ENCODE results near the gene AHSG.
"Not testable (repeated sequence)": the region's sequence is repeated elsewhere in the genome, so short reads cannot be mapped to it uniquely, and the experiment has no call there.

The AHSG gene

DNA sequence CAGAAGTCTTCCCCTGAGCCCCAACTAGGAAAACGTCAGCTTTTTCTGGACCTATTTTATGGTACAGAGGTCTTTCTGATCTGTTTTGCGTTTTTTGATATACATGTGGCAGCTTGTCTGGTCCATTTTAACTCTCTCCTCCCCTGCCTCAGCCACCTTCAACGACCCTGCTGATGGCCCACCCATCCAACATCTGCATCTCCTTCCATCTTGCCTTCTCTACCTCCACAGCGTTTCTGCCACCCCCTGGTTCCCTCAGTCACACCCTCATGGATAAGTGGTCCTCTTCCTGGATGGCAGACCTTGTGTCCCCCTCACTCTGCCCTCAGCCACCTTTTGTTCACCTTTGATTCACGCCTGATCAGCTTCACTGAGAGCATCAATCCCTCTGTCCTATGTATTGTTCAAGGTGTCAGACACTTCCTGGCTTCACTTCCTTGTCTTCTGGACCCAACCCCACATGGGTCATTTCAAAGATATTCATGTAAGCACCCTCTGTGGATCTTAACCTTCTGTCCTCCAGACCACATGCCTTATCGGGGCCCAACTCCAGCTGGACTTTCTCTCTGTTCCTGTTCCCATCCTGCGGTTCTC is 13.5 kb downstream of the AHSG start:
- no peak for DNase-seq (ENCODE audit: low read depth in 1 of 2, low spot score in 1 of 2)
- no peak for TF ChIP-seq JUND (IDR thresholded peaks at IDR 0.05; ENCODE audit: low read depth)
- in situ Hi-C loops (cut with HindIII; ENCODE audit: low pct_unique_long_range_greater_than_20kb, low sequenced_read_pairs) = no loop called here

DNA sequence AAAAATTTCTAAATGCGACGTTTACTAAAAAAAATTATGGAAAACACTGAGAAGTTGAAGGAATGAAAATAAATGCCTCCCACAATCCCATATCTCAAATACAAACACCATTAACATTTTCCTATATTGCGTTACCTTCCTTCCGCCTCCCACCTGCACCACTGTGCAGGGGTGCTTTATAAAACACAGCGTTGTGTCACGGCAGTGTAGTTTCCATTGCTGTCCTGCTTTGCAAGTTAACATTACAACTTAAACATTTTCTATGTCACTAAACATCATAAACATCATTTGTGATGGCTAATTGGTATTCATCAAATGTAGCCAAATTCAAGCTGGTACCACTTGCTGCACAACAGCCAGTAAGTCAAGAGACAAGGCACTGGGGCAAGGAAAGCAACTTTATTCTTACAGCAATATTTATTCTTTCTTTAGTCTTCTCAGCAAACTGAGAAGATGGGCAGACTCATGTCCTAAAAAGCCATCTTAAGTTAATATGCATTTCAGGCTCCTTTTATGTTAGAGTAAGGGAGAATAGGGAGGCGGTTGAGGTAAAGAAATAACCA is 15.1 kb downstream of the AHSG start:
- in situ Hi-C loops (cut with HindIII; ENCODE audit: low pct_unique_long_range_greater_than_20kb, low sequenced_read_pairs) = no loop called here
- DNase-seq (ENCODE audit: low read depth in 1 of 2, low spot score in 1 of 2) = no peak
- TF ChIP-seq JUND (IDR thresholded peaks at IDR 0.05; ENCODE audit: low read depth) = no peak

DNA sequence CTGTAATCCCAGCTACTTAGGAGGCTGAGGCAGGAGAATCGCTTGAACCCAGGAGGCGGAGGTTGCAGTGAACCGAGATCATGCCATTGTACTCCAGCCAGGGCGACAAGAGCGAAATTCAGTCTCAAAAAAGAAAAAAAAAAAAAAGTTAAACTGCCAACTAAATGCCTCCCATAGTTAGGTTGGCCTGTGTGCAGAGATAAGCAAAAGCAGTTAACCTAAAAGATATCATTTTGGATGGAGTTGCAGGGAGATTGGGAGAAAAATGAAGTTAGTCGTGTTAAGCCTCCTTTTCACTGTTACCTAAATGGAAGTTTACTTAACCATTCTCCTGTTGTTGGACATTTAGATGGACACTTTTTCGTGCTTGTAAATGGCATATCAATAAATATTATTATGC is 15.9 kb downstream of the AHSG start:
- TF ChIP-seq JUND (IDR thresholded peaks at IDR 0.05; ENCODE audit: low read depth) = no peak
- no peak for DNase-seq (ENCODE audit: low read depth in 1 of 2, low spot score in 1 of 2)
- in situ Hi-C loops (cut with HindIII; ENCODE audit: low pct_unique_long_range_greater_than_20kb, low sequenced_read_pairs) = no loop called here

DNA sequence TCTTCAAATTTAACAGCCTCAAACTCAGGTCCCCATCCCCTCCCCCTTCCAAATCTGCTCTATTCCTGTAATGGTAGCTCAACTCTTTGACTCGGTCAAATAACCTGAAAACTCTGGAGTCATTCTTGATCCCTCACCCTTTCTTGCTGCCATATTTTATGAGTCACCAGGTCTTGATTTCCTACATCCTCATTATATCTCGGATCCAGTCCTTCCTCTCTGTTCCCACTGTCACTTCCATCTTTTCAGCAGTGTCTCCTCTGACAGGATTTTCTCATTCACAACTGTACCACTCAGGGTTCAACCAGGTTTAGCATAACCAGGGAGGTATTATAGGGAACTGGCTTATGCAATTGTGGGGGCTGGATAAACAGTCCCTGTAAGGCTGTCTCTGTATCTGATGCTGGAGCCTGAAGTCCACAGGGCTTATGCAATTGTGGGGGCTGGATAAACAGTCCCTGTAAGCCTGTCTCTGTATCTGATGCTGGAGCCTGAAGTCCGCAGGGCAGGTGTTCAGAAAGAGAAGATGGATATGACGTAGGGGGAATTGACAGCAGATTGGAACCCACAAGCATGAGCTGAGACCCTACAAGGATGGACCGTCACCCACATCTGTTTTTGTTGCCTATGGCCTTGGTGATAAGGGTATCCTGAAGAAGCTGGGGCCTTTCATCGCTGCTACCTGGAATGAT is 18.2 kb downstream of the AHSG start:
- in situ Hi-C loops (cut with HindIII; ENCODE audit: low pct_unique_long_range_greater_than_20kb, low sequenced_read_pairs) = no loop called here
- no peak for TF ChIP-seq JUND (IDR thresholded peaks at IDR 0.05; ENCODE audit: low read depth)
- no peak for DNase-seq (ENCODE audit: low read depth in 1 of 2, low spot score in 1 of 2)

DNA sequence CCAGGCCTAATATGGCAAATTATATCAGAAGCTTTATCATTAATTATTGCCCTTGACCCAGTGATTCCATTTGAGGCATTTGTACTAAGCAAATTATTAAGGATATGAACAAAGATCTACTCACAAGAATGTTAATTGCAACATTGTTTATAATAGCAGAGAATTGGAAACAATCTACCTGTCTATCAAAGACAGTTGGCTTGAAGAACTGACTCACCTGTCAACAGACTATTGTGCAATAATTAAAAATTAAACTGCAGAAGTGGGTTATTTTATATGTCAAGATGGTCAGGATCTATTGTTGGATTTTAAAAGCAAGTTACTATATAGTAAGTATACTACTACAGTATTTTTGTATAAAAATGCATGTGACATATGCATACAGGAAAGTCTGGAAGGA is 20.6 kb downstream of the AHSG start:
- no peak for DNase-seq (ENCODE audit: low read depth in 1 of 2, low spot score in 1 of 2)
- no peak for TF ChIP-seq JUND (IDR thresholded peaks at IDR 0.05; ENCODE audit: low read depth)
- in situ Hi-C loops (cut with HindIII; ENCODE audit: low pct_unique_long_range_greater_than_20kb, low sequenced_read_pairs) = no loop called here

DNA sequence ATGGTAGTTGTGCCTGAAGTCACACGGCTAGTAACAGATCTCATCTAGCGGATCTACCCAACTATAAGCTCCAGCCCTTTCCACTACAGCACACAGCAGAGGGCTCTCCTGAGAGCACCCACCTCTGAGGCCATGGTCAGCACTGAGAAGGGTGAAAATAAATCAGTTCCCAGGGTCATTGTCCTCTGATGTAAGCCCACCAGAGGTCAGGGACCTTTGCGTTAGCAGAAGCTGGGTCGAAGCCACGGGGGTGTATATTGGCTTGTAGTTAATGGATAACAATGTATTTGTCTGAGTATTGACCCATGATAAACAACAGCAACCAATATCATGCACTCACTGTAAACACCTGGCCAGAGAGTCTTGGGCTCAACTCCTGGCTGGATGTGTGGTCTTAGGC is 21.3 kb downstream of the AHSG start:
- DNase-seq (ENCODE audit: low read depth in 1 of 2, low spot score in 1 of 2); in situ Hi-C loops (cut with HindIII; ENCODE audit: low pct_unique_long_range_greater_than_20kb, low sequenced_read_pairs): not testable (repeated sequence)

DNA sequence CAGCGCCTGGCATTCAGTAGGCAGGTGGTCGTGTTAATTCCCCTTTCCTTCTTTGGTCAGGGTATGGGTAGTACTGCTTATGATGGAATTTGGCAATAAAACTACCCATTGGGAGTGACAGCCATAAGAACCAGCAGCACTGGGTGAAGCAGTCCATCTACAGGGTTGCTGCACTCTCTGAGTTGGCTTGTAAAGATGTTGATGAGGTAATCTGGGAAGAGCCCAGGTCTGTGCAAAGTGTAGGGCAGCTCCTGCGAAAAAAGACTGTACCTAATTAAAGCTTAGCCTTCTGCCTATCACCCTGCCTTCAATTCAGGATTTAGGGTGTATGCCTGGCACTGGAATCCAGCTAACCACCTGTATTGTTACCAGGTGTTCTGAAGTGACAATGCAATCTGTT is 22.7 kb downstream of the AHSG start:
- no peak for TF ChIP-seq JUND (IDR thresholded peaks at IDR 0.05; ENCODE audit: low read depth)
- in situ Hi-C loops (cut with HindIII; ENCODE audit: low pct_unique_long_range_greater_than_20kb, low sequenced_read_pairs) = no loop called here
- no peak for DNase-seq (ENCODE audit: low read depth in 1 of 2, low spot score in 1 of 2)

DNA sequence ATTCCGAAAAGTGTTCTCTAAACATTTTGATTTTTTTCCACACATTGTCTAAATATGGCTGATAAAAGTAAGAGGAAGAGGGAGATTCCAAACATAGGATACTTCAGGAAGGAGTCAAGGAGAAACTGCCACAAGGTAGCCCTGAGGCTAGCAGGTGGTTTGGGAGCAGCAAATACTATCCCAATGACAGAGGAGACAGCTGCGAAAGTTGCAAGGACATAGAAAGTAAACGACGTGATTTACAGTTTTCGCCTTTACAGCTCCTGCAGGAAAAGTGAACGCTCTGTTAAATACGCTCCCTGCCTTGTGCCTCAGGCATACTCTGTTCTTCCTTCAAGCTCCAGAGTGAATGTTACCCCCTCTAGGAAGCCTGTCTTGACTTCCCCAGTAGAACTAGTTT is 23.7 kb downstream of the AHSG start:
- in situ Hi-C loops (cut with HindIII; ENCODE audit: low pct_unique_long_range_greater_than_20kb, low sequenced_read_pairs) = no loop called here
- no peak for TF ChIP-seq JUND (IDR thresholded peaks at IDR 0.05; ENCODE audit: low read depth)

DNA sequence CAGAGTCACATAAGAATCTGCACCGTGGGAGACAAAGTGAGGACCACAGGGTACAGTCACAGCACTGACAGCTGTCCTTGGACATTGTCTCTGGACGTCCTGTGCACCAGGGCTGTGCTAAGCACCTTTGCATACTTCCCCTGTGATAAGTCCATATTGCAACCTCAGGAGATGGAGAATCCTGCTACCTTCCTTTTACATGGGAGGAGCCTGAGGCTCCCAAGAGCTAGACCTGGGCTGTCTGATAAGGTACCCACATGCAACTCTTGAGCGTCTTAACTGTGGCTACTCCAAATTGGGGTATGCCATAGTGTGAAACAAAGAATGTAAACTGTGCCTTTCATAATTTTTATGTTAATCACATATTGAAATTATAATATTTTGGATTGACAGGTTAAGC is 24.8 kb downstream of the AHSG start:
- no peak for TF ChIP-seq JUND (IDR thresholded peaks at IDR 0.05; ENCODE audit: low read depth)
- in situ Hi-C loops (cut with HindIII; ENCODE audit: low pct_unique_long_range_greater_than_20kb, low sequenced_read_pairs) = no loop called here
- DNase-seq (ENCODE audit: low read depth in 1 of 2, low spot score in 1 of 2) = no peak

More for the DNA sequence above, 23.7 kb downstream of the AHSG start:
- DNase-seq (ENCODE audit: low read depth in 1 of 2, low spot score in 1 of 2) = no peak

DNA sequence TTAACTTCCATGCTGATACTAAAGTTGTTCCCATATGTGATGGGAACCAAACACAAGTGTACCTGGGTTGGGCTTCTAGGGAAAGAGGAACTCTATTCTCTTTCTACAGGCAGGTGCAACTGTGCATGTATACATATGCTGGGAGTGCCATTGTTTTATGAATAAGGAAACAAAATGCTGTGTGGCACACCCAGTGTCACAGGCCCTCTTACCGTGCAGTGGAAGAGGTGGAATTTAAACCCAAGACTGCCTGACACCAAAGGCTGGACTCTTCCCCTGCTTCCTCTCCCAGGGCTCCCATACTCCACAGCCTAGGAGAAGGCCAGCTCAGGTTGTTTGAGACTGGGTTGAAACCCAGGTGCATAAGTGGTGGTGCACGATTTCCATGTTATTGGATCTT is 25.4 kb downstream of the AHSG start:
- DNase-seq (ENCODE audit: low read depth in 1 of 2, low spot score in 1 of 2) = no peak
- in situ Hi-C loops (cut with HindIII; ENCODE audit: low pct_unique_long_range_greater_than_20kb, low sequenced_read_pairs) = no loop called here
- no peak for TF ChIP-seq JUND (IDR thresholded peaks at IDR 0.05; ENCODE audit: low read depth)

DNA sequence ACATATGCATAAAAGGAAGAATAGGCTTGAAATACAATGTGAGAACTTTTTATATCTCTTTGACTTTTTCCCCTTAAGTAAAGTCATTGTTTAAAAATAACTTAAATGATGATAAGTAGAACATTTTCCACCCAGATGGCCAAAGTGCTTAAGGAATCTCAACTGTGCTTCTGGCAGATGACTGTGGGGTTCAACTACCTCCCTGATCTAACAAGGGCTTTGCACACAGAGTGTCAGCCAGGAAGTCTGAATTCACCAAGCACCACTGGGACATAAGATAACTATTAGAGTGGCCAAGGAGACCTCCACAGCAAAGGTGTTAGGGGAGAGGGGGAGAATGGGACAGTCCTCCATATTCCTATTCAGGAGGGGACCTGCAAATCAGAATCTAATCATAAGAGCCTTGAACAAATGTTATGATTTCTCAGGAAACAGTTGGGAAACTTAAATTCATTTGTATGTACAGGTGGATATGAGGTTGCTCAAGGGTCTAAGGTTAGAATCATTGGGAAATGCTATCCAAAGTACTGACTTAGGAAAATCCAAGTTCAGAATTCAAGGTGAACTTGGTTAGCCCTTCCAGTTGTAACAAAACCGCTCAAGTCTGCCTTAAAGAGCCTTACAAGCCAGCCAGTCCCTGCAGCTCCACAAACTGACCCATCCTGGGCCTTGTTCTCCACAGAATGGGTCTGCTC is 27.1 kb downstream of the AHSG start, which contains the start of gene FETUB:
Gene FETUB, plus strand, starts transcription at position 622 of the 695 bp plus-strand sequence. Its CDS starts 62 bp downstream, at position 684.
- no peak for TF ChIP-seq JUND (IDR thresholded peaks at IDR 0.05; ENCODE audit: low read depth)
- in situ Hi-C loops (cut with HindIII; ENCODE audit: low pct_unique_long_range_greater_than_20kb, low sequenced_read_pairs) = no loop called here
- DNase-seq (ENCODE audit: low read depth in 1 of 2, low spot score in 1 of 2) = no peak

DNA sequence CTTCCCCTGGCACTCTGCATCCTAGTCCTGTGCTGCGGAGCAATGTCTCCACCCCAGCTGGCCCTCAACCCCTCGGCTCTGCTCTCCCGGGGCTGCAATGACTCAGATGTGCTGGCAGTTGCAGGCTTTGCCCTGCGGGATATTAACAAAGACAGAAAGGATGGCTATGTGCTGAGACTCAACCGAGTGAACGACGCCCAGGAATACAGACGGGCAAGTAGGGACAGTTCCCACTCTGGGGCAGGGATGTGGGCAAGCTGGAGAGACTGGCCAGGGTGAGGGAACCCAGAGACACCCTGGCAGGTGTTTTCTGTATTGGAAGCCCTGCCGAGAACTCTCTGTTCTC is 27.6 kb downstream of the AHSG start:
- peak in 1 of 2 experiments; percentile 38 for DNase-seq (ENCODE audit: low read depth in 1 of 2, low spot score in 1 of 2)
- in situ Hi-C loops (cut with HindIII; ENCODE audit: low pct_unique_long_range_greater_than_20kb, low sequenced_read_pairs) = no loop called here
- no peak for TF ChIP-seq JUND (IDR thresholded peaks at IDR 0.05; ENCODE audit: low read depth)

DNA sequence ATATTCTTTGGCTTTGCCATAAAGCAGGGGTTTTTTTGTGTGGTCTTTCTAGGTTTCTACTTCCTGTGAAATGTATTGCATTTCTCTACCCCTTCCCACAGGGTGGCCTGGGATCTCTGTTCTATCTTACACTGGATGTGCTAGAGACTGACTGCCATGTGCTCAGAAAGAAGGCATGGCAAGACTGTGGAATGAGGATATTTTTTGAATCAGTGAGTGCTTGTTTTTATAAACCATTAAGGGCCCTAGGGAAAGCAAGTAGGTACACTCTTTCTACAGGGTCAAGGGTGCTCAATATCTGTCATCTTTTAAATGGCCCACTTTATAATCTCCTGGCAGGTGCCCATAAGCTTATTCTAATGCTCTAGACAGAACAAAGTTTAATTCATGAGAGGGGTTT is 28.1 kb downstream of the AHSG start:
- in situ Hi-C loops (cut with HindIII; ENCODE audit: low pct_unique_long_range_greater_than_20kb, low sequenced_read_pairs) = no loop called here
- no peak for DNase-seq (ENCODE audit: low read depth in 1 of 2, low spot score in 1 of 2)
- TF ChIP-seq JUND (IDR thresholded peaks at IDR 0.05; ENCODE audit: low read depth) = no peak
